GM04503 (cell line): ENCODE data around the gene ABCB9.
"Not testable (repeated sequence)": the region's sequence is repeated elsewhere in the genome, so short reads cannot be mapped to it uniquely, and the experiment has no call there.

ENCODE experiments used
- DNase-seq: peaks from one replicate; pipeline ENCODE4 v3.0.0-alpha.2; 2012; ENCODE audit warnings: low read depth

ABCB9 gene

DNA sequence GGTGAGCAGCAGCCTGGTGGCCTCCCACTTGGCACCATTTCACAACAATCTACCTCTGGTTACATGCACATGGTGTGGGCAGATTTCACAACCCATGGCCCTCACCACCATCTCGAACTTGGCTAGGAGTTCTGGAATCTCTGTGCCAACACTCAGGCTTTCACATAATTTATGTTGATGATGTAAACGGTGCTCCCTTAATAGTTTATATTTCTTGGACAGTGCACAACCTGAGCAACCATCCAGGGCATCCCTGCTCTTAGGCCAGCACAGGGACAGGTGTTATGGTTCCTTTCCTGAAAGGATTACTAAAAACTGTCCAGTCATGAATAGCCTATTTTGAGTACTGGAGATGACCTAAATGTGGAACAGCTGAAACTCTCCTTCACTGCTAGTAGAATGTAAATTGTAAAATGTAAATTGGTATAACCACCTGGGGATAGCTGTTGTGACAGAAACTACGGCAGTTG is 28.6 kb downstream of the ABCB9 start:
- DNase-seq = no peak

- no peak for DNase-seq
Measured at GRCh38 chr12:122935318-122935717, 30.9 kb downstream of the ABCB9 start.

- DNase-seq = no peak
Measured at GRCh38 chr12:122934722-122935121, 31.5 kb downstream of the ABCB9 start.

- DNase-seq = no peak
Measured at GRCh38 chr12:122932207-122932606, 34.1 kb downstream of the ABCB9 start.

GRCh38 chr12:122929812-122930211 is 36.5 kb downstream of the ABCB9 start:
- DNase-seq = no peak

DNA sequence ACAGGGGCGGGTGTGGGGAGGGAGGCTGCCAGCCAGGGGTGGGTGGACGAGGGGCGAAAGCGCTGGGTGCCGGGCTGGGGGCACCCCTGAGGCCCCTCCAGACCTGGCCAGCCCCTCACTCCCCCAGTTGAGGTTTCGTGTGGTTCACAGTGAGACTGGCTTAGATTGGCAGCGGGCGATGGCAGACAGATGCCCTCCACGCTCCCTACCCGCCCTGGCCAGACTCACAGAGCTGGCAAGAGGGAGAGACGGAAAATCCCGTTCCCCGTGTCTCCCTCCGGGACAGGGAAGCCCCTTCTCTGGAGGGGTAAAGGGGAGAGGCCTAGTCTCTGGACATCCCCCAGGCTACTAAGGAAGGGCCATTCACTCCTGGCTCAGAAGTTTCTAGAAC is 37.1 kb downstream of the ABCB9 start:
- DNase-seq = no peak

DNA sequence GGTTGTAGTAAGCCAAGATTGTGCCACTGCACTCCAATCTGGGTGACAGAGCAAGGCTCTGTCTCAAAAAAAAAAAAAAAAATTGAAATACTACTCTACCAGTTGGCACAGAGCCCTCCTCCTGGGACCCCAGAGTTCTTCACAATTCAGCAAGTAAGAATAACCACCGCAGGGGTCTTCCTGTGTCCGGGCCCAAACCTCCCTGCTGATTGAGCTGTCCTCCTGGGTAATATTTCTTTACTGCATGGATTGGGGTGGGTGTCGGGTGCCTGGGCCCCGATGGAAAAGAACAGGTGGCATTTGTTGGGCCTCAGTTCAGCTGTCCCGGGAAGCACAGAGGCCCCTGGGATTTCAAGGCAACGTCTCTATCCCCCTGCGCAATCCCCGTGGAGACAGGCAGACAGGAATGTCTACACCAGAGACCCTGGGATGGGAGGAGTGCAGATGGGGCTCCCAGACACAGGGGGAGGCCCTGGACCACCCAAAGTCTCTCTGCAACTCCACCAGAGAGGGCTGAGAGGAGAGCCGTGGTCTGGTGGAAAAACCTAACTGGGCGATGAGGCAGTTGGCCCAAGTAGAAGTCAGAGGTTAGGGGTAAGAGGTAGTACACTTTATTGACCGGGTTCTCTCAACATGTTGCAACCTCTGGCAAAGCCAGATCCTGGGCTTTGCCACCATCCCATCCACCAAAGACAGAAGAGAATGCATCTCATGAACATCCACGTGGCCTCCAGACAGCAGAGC is 37.7 kb downstream of the ABCB9 start:
- no peak for DNase-seq

DNA sequence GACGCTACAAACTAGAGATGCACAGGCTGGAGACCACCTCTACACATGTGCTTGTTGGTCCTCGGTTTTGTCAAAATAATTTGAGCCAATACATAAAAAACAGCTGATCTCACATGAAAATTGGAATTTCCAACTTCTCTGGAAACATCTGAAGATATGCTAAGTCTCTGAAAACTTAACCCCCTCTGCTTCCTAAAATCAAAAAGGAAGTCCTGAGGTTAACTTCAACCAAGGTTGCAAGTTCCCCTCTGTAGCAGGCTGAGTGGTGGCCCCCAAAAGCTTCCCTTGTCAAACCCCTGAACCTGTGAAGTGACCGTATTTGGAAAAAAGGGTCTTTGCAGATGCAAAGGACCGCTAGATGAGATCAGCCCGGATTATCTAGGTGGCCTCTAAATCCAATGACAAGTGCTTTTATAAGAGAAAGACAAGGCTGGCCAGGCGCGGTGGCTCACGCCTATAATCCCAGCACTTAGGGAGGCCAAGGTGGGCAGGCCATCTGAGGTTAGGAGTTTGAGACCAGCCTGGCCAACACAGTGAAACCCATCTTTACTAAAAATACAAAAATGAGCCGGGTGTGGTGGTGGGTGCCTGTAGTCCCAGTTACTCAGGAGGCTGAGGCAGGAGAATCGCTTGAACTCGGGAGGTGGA is 38.4 kb downstream of the ABCB9 start:
- DNase-seq = no peak

GRCh38 chr12:122921917-122922316 is 44.3 kb downstream of the ABCB9 start:
- no peak for DNase-seq

DNA sequence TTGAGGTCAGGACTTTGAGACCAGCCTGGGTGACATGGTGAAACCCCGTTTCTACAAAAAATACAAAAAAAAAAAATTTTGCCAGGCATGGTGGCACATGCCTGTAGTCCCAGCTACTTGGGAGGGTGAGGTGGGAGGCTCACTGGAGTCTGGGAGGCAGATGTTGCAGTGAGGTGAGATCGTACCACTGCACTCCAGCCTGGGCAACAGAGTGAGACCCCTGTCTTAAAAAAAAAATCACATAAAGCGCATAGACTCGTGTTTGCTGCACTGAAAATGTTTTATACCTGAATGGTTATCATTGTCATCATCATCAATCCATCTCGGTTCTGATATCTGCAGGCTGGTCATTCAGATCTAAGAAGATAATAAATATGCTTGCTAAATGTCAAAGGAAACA is 45.6 kb downstream of the ABCB9 start:
- DNase-seq = no peak

GRCh38 chr12:122918827-122919226 is 47.4 kb downstream of the ABCB9 start:
- DNase-seq = no peak

- DNase-seq = peak; percentile 55
Measured at GRCh38 chr12:122917507-122918121, 48.6 kb downstream of the ABCB9 start.

- DNase-seq = no peak
Measured at GRCh38 chr12:122909442-122910288, 56.6 kb downstream of the ABCB9 start.

DNA sequence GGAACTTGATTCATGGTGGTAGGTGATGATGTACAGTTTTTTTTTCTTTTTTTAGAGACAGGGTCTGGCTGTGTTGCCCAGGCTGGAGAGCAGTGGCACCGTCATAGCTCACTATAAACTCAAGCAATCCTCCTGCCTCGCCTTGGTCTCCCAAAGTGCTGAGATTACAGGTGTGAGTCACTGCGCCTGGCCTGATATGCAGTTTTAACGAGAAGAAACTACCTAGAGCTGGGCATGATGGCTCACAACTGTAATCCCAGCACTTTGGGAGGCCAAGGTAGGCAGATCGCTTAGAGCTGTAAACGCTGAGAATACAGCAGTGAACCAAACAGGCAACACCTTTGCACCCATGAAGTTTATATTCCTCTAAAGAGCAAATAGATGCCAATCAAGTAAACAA is 57.3 kb downstream of the ABCB9 start:
- no peak for DNase-seq

GRCh38 chr12:122905258-122905657 is 61.0 kb downstream of the ABCB9 start:
- DNase-seq = not testable (repeated sequence)

- DNase-seq = no peak
Measured at GRCh38 chr12:122903693-122904034, 62.6 kb downstream of the ABCB9 start.

DNA sequence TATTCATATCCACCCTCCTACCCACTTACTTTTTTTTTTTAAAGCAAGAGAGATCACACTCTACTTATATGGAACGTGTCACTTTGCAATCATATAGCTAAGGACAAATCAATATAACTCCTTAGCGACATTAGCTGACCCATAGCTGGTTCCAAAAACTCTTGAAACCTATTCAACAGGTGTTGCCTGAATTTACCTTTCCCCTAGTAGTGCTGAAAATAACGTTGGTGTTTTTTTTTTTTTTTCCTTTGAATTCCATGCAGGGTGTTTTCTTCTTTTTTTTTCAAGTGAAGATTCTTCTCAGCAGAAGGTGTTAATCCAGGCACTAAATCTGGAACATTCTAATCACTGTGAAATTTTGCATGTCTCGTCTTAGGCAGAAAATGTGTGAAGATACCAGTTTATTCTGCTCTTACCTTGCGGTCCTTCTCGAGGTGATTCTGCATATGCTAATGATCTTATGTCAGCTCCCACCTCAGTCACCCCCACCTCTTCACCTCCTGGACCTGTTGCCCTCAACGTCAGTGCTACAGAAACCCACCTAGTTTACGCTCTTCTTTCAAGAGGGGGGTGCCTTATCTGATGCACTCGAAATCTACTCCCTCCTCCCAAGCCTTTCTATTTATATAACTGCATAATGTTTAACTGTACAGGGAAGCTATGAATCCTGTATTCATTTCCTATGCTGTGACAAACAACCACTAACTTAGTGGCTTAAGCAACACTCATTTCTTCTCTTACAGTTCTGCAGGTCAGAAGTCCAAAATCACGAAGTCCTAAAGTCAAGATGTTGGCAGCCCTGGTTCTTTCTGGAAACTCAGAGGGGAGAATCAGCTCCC is 63.2 kb downstream of the ABCB9 start:
- no peak for DNase-seq

GRCh38 chr12:122899887-122900286 is 66.4 kb downstream of the ABCB9 start:
- DNase-seq = no peak

GRCh38 chr12:122896662-122897061 is 69.6 kb downstream of the ABCB9 start:
- DNase-seq = no peak

DNA sequence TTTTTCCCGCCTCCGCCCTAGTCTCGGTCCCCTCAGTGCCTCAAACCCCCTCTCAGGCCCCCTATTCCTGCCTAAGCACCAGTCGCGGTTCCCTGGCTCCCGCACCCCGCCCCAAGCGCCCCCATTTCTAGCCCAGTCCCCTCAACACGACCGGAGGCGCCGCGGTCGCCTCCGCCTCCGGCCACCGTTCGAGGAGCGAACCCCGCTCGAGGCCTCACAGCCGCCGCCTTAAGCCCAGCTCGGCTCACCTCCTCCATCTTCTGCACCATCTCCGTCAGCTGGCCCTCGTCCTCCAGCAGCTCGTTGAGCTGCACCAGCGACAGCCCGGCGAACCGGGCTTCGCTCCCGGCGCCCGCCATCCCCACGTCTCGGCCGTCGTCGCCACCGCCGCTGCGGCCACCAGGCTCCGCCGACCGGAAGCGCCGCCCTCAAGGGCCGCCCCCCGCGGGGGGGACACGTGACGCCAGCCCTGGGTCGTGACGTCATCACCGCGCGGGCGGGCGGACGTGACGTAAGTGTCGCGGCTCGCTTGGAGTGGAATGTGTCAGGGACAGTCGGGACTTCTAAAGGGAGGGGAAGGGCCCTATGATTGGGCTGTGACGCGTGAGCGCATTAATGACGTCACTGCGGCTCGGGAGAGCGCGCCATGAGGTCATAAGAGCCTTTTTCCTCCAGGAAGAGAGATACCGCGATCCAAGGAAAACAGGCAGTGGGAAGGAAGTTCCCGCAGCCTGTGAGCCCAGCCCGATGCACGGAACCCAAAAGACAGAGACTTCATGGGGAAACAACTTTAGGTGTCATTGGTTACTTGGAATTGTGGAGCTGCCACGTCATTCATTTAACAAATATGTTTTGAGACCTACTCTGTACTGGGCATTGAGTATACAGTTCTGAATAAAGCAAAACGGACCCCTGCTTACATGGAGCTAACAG is 70.3 kb downstream of the ABCB9 start, which contains the start of gene VPS37B:
Gene VPS37B (minus strand): TSS at position 421 of the 933 bp plus-strand sequence. CDS start 62 bp downstream, at position 359.
- DNase-seq = no peak
